ENCODE results near the gene ABHD11.
A peak's percentile ranks its signal among the peaks of the same experiment; 100 is the strongest.
"Not testable (repeated sequence)": the region's sequence is repeated elsewhere in the genome, so short reads cannot be mapped to it uniquely, and the experiment has no call there.

Gene ABHD11

DNA sequence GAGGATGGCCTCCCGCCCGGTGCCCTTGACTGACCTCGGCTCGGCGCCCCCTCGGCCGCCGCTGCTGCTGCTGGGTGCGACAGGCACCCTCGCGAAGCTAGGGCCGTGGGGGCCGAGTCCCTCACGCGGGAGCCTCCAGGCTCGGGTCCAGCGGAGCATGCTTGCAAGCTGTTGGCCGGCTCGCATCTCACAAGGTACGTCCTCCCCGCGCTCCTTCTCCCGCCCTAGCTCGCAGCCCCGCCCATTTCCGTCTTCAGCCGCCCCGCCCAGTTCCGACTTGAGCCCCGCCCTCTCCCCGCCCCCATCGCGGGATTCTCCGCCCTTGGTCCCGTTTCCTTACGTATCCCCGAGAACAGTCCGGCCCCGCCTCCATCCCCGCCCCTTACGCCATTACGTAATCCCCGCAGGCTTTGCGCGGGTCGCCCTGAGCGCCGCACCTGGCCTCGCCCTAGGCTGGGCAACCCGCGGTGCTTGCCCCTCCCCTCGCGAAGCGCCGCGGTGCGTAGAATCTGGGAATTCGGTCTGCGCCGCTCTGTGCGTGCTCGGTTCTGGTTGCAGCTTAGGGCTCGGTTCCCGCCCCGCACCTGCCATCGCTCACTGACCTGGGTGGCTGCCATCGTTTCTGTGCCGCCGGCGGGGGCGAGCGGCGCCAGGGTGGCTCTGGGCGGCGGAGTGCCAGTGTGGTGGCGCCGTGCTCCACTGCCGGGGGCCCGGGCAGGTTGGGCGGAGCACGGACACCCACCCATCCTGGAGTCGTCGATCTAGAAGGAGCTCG lies at the start of gene ABHD11:
TSS of gene ABHD11 (minus strand) at position 191 of the 775 bp plus-strand sequence. CDS start at position 159, 32 bp downstream.
- peak; percentile 95 for DNase-seq (ENCODE audit: low spot score)

DNA sequence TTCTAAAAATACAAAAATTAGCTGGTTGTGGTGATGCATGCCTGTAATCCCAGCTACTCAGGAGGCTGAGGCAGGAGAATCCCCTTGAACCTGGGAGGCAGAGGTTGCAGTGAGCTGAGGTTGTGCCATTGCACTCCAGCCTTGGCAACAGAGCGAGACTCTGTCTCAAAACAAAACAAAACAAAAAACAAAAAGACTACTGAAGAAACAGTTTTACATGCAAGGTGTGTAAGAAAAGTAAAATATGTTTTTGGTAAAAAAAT lies 49.1 kb upstream of the ABHD11 start:
- DNase-seq (ENCODE audit: low spot score), result not testable (repeated sequence)

DNA sequence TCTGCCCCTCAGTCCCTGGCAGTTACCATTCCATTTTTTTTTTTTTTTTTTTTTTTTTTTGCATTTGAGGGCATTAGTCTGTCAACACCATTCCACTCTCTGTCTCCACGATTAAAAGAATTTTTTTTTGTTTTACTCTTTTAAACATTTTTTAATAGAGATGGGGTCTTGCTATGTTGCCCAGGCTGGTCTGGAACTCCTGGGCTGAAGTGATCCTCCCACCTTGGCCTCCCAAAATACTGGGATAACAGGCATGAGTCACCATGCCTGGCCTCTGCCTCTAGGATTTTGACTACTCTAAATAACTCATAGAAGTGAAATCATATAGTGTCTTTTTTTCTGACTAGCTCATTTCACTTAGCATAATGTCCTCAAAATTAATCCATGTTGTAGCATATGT lies 48.0 kb upstream of the ABHD11 start:
- DNase-seq (ENCODE audit: low spot score), result no peak

DNA sequence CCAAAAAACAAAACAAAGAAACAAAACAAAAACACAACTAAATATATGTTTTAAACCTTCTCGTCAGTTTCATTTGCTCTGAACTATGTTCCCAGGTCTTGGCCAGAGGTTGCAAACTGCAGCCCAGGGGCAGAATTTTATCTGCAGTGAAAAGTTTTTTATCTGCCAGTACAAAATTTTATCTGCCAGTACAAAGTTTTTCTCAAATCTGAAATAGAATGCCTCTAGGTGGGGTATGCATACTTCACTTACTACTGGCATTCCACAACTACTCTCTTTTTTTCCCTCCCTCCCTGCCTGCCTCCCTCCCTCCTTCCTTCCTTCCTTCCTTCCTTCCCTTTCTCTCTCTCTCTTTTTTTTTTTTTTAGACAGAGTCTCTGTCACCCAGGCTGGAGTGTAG lies 40.9 kb upstream of the ABHD11 start:
- DNase-seq (ENCODE audit: low spot score), result no peak

- no peak for DNase-seq (ENCODE audit: low spot score)
These were observed 40.3 kb upstream of the ABHD11 start for GRCh38 chr7:73778801-73779389.

- no peak for DNase-seq (ENCODE audit: low spot score)
These were observed 36.3 kb upstream of the ABHD11 start for GRCh38 chr7:73774923-73775322.

GRCh38 chr7:73773700-73774517 lies 35.3 kb upstream of the ABHD11 start:
- DNase-seq (ENCODE audit: low spot score), result no peak

- no peak for DNase-seq (ENCODE audit: low spot score)
These were observed 32.5 kb upstream of the ABHD11 start for GRCh38 chr7:73770860-73771670.

DNA sequence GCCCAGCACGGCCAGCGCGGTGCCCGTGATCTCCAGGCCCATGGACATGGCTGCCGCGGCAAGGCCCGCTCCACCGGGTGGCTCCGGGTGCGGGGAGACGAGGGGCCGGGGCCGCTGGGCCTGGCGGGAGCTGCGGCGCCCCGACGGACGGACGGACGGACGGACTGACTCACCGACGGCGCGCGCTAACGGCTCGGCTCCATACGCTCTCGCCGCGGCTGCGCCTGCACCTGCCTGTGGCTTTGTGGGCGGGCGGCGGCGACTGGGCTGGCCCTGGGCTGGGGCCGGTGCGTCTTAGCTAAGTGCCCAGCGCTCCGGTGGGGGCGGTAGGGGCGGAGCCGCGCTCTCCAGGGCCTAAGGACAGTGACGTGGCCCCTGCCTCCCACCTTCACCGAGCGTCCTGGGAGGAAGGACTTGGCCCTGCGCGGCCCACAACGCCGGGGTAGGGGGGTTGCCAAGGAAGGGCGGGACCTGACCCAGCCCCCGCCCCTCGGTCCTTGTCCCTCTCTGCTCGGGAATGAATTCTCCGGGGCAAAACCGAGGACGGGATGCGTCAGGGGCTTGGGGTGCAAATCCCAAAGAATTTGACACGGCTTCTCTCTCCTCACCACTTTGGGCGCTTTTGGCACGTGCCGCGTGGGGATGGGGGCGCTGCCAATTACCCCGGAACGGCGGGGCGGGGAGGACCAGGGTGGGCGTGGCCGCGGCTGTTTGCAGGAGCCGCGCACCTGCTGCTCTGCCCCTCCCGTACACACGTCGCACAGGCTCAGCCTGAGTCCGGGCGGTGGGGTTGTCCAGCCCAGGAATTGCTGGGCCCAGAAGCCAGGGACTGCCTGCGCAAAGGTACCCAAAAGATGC lies 31.6 kb upstream of the ABHD11 start, which contains the start of gene CLDN3:
TSS of gene CLDN3 (minus strand) at position 269 of the 858 bp plus-strand sequence. CDS start at position 48, 221 bp downstream.
- no peak for DNase-seq (ENCODE audit: low spot score)

DNA sequence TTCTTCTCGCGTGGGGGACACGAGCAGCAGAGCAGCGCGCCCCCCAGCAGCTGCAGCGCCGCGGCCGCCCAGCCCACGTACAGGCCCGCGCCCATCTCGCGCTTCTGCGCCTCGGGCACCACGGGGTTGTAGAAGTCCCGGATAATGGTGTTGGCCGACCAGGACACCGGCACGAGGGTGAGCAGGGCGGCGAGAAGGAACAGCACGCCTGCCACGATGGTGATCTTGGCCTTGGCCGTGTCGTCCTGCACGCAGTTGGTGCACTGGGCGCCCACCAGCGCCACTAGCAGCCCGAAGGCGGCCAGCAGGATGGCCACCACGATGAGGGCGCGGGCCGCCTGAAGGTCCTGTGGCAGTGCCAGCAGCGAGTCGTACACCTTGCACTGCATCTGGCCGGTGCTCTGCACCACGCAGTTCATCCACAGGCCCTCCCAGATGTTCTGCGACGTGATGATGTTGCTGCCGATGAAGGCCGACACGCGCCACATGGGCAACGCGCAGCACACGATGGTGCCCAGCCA lies 30.9 kb upstream of the ABHD11 start:
- no peak for DNase-seq (ENCODE audit: low spot score)

DNA sequence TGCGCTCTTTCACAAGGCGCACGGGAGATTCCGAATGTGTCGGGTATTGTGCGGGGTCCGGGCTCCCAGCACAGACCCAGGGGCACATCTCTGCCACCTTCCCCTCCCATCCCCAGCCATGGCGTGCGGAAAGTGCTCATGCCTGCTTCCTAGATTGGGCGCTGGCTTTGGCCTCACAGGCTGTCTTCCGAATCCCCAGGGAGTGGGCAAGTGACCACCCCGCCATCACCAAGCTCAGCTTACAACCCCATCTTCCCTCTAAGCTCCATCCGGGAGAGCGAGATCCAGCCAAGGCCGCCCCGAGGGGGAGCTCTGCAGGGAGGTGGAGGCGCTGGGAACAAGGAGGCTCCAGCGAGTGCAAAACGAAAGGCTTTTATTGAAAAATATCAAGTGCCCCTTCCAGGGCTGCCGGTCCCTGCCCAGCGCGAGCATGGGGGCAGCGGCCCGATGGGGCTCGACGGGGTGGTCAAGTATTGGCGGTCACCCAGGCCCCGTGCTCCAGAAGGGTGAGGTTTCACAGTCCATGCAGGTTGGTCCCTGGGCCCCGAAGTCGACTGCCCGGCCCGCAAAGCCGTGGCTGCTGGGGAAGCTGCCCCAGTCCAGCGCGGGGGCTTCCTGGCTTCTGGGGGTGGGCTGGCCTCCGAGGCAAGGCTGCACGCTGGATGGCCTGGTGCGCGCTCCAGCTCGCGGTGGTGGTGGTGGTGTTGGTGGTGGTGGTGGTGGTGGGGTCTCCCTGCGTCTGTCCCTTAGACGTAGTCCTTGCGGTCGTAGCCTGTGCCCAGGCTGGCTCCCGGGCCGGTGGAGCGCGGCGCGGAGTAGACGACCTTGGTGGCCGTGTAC lies 30.3 kb upstream of the ABHD11 start:
- no peak for DNase-seq (ENCODE audit: low spot score)

DNA sequence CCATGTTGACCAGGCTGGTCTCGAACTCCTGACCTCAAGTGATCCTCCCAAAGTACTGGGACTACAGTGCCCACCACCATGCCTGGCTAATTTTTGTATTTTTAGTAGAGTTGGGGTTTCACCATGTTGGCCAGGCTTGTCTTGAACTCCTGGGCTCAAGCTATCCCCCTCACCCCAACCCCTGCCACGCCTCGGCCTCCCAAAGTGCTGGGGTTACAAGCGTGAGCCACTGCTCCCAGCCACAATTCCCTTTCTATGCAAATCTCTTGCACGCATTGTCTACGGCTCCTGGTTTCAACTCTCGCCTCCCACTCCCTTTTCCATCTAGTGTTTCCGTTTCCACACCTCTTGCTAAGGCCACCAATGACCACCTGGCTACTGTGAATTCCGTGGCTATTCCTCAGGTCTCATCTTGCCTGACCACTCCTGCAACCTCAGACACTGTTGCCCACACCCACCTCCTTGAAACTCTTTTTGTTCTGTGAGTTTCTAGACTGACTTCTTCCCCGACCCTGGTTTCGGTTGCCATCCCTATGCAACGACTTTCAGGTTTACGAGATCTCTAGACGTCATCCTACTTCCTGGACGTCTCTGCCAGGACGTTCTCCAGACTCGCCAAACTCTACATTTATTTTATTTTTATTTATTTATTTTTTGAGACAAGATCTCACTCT lies 28.1 kb upstream of the ABHD11 start:
- DNase-seq (ENCODE audit: low spot score), result no peak

DNA sequence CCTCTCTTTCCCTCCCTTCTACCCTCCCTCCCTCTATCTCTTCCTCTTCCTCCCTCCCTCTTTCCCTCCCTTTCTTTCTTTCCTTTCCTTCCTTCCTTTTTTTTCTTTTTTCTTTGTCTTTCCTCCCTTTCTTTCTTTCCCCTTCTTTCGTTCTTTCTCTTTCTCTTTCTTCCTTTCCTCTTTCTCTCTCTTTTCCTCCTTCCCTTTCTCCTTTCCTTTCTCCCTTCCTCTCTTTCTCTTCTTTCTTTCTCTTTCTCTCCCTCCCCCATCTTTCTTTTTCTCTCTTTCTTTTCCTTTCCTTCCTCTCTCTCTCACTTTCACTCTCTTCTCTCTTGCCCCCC lies 24.0 kb upstream of the ABHD11 start:
- no peak for DNase-seq (ENCODE audit: low spot score)

DNA sequence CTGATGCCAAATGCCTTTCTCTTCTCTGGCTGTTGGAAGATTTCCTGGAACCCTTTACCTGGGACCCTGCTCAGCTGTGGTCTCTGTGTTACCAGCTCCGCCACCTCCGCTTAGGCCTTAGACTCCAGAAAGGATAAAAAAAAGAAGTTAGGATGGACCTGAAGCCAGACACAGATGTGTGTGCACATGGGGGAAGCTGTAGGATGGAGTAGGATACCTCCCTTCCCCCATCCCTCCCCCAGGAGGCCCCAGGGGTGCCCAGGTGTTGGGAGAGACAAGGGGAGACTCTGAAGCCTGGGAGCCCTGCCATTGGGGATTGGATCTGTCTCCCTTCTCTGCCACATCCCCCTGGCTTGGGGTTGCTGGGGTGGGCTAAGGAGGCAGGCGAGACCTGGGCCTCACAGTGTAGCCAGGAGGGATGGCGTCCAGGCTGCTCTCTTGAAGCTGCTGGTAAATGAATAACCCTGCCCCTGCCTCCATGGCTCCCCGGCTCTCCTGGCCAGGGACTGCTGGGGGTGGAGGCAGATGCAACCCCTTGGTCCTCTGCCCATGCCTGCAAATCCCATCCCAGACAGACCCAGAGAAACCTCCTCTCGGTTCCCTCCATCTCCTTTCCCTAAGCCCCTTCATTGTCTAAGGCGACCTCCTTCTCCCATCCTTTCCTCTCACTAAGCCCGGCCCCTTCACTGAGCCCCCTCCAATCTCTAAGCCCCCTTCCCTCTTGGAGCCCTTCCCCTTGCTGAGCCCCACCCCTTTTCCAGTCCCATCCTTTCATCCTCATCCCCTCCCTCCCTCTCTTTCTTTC lies 23.5 kb upstream of the ABHD11 start:
- no peak for DNase-seq (ENCODE audit: low spot score)

GRCh38 chr7:73758581-73759138 lies 20.1 kb upstream of the ABHD11 start:
- no peak for DNase-seq (ENCODE audit: low spot score)

DNA sequence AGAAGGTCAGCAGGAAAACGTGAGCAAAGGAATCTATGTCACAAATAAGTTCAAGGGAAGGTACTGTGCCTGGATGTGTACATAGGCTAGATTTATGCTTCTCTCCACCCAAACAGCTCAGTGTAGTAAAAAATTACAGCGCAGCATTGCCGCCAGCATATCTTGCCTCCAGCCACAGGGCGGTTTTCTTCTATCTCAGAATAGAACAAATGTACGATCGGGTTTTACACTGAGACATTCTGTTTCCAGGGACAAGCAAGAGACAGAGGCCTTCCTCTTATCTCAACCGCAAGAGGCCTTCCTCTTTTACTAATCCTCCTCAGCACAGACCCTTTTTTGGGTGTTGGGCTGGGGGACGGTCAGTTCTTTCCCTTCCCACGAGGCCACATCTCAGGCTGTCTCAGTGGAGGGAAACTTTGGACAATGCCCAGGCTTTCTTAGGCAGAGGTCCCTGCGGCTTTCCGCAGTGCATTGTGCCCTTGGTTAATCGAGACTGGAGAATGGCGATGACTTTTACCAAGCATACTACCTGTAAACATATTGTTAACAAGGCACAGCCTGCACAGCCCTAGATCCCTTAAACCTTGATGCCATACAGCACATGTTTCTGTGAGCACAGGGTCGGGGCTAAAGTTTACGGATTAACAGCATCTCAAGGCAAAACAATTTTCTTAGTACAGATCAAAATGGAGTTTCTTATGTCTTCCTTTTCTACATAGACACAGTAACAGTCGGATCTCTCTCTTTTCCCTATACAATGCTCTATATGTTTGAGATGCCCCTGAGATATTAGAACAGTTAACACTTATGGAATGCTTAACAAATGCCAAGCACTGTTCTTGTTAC lies 11.6 kb upstream of the ABHD11 start:
- peak; percentile 29 for DNase-seq (ENCODE audit: low spot score)

GRCh38 chr7:73746378-73746777 lies 7.8 kb upstream of the ABHD11 start:
- DNase-seq (ENCODE audit: low spot score), result no peak

Measured in globus pallidus (tissue), 1 donor.